ENCODE results near the gene C9orf153. TPM values are rescaled to one million over a fixed set of nuclear protein-coding genes. Genes with fewer than 3 reads are reported as not detected.

Gene C9orf153
- total RNA-seq, 3 donors from 2014 or later: 0.18 to 0.73 TPM; not detected in 1

DNA sequence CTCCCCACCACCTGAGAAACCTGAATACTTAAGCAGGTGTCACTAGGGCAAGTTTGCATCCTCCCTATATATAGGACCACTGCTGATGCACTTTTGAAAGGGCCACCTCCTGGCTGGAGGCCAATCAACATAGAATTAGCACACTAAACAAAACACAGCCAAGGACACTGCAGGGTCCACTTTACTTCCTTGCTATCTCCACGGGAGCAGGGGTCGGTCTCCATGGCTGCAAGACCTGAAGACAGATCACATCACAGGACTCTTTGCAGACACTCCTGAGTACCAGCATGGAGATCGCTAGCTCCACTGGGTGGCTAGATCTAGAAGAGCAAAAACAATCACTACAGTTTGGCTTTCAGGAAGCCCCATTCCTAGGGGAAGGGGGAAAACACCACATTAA lies 72.3 kb downstream of the C9orf153 start:
- Mint-ChIP-seq H3K4me1 (ENCODE audit: low read depth) (no peaks in the 10 kb centered on the region), H3K9me3 (peaks cover 11% of the 10 kb centered on the region), H3K4me3 (no peak overlapping the region), H3K36me3 (ENCODE audit: insufficient read depth) (no peaks in the 10 kb centered on the region), H3K27me3 (ENCODE audit: low read depth) (peaks cover 6% of the 10 kb centered on the region)
- ATAC-seq (no peak), DNase-seq (no peak)

GRCh38 chr9:86186696-86187095 lies 72.8 kb downstream of the C9orf153 start:
- H3K4me1 Mint-ChIP-seq (ENCODE audit: low read depth): no peaks in the 10 kb centered on the region
- no peak for DNase-seq
- no peaks in the 10 kb centered on the region for H3K36me3 Mint-ChIP-seq (ENCODE audit: insufficient read depth)
- no peak overlapping the region for H3K4me3 Mint-ChIP-seq
- ATAC-seq: no peak
- peaks cover 6% of the 10 kb centered on the region for H3K27me3 Mint-ChIP-seq (ENCODE audit: low read depth)
- H3K9me3 Mint-ChIP-seq: peaks cover 11% of the 10 kb centered on the region

DNA sequence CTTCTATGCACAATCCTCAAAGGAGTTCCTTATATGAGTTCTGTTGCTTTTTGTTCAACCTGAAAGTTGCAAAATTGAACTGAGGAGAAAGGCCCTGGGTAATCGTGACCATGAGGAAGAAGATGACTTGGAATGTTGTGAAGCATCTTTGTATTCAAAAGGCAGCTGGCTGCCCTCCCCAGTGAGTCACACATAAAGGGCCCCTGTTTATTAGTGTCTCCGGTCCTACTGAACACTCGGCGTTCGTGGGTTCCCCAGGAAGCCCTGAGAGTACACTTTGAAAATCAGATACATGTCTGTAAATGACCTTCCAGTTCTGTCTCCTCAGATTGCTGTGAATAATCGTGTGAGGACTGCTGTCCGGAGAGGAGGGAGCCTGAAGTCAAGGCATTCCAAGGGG lies 73.6 kb downstream of the C9orf153 start:
- H3K27me3 Mint-ChIP-seq (ENCODE audit: low read depth): peaks cover 6% of the 10 kb centered on the region
- no peak for ATAC-seq

GRCh38 chr9:86184138-86184524 lies 75.3 kb downstream of the C9orf153 start:
- Mint-ChIP-seq H3K4me3 (no peak overlapping the region), H3K9me3 (no peaks in the 10 kb centered on the region), H3K36me3 (ENCODE audit: insufficient read depth) (no peaks in the 10 kb centered on the region), H3K27me3 (ENCODE audit: low read depth) (peaks cover 6% of the 10 kb centered on the region), H3K4me1 (ENCODE audit: low read depth) (no peaks in the 10 kb centered on the region)
- no peak for DNase-seq
- no peak for ATAC-seq

More for the DNA sequence above, 73.6 kb downstream of the C9orf153 start:
- Mint-ChIP-seq H3K36me3 (ENCODE audit: insufficient read depth) (no peaks in the 10 kb centered on the region), H3K4me1 (ENCODE audit: low read depth) (no peaks in the 10 kb centered on the region), H3K9me3 (peaks cover 4% of the 10 kb centered on the region), H3K4me3 (no peak overlapping the region)
- no peak for DNase-seq

GRCh38 chr9:86183229-86184137 lies 76.0 kb downstream of the C9orf153 start:
- peaks cover 6% of the 10 kb centered on the region for H3K27me3 Mint-ChIP-seq (ENCODE audit: low read depth)
- DNase-seq: no peak
- no peak overlapping the region for H3K4me3 Mint-ChIP-seq
- no peaks in the 10 kb centered on the region for H3K36me3 Mint-ChIP-seq (ENCODE audit: insufficient read depth)
- no peaks in the 10 kb centered on the region for H3K4me1 Mint-ChIP-seq (ENCODE audit: low read depth)
- no peaks in the 10 kb centered on the region for H3K9me3 Mint-ChIP-seq
- no peak for ATAC-seq

GRCh38 chr9:86181379-86182315 lies 77.8 kb downstream of the C9orf153 start:
- H3K36me3 Mint-ChIP-seq (ENCODE audit: insufficient read depth): no peaks in the 10 kb centered on the region
- no peaks in the 10 kb centered on the region for H3K4me1 Mint-ChIP-seq (ENCODE audit: low read depth)

GRCh38 chr9:86178503-86178902 lies 81.0 kb downstream of the C9orf153 start:
- ATAC-seq (no peak), DNase-seq (no peak)
- Mint-ChIP-seq H3K4me1 (ENCODE audit: low read depth) (no peaks in the 10 kb centered on the region), H3K9me3 (no peaks in the 10 kb centered on the region), H3K27me3 (ENCODE audit: low read depth) (peaks cover 7% of the 10 kb centered on the region), H3K4me3 (no peak overlapping the region), H3K36me3 (ENCODE audit: insufficient read depth) (no peaks in the 10 kb centered on the region)

More at GRCh38 chr9:86181379-86182315, 77.8 kb downstream of the C9orf153 start:
- Mint-ChIP-seq H3K27me3 (ENCODE audit: low read depth) (peaks cover 6% of the 10 kb centered on the region), H3K4me3 (no peak overlapping the region), H3K9me3 (no peaks in the 10 kb centered on the region)
- DNase-seq (no peak), ATAC-seq (no peak)

DNA sequence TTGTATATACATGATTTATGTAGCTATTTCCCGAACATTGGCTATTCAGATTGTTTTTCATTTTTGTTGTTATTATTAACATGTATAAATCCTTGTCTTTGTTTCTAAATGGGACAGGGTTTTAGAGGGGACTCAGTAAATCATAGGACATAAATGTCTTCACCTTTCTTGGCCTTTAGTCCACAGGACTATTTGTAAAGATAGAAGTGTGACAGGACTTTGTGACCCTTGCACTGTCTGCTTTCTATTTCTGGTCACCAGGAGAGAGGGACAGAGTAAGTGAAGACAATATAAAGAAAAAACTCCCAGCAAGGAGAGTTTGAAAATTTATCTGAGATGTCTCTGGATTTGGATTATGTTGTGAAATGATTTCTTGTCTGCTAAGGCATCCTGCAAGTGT lies 81.5 kb downstream of the C9orf153 start:
- Mint-ChIP-seq H3K27me3 (ENCODE audit: low read depth) (peaks cover 9% of the 10 kb centered on the region), H3K36me3 (ENCODE audit: insufficient read depth) (no peaks in the 10 kb centered on the region), H3K4me1 (ENCODE audit: low read depth) (no peaks in the 10 kb centered on the region), H3K9me3 (no peaks in the 10 kb centered on the region), H3K4me3 (no peak overlapping the region)
- no peak for DNase-seq
- ATAC-seq: no peak

GRCh38 chr9:86176468-86176867 lies 83.0 kb downstream of the C9orf153 start:
- DNase-seq (no peak), ATAC-seq (no peak)
- H3K27me3 Mint-ChIP-seq (ENCODE audit: low read depth): peaks cover 10% of the 10 kb centered on the region
- no peak overlapping the region for H3K4me3 Mint-ChIP-seq
- peaks cover 3% of the 10 kb centered on the region for H3K9me3 Mint-ChIP-seq
- H3K4me1 Mint-ChIP-seq (ENCODE audit: low read depth): no peaks in the 10 kb centered on the region
- no peaks in the 10 kb centered on the region for H3K36me3 Mint-ChIP-seq (ENCODE audit: insufficient read depth)

DNA sequence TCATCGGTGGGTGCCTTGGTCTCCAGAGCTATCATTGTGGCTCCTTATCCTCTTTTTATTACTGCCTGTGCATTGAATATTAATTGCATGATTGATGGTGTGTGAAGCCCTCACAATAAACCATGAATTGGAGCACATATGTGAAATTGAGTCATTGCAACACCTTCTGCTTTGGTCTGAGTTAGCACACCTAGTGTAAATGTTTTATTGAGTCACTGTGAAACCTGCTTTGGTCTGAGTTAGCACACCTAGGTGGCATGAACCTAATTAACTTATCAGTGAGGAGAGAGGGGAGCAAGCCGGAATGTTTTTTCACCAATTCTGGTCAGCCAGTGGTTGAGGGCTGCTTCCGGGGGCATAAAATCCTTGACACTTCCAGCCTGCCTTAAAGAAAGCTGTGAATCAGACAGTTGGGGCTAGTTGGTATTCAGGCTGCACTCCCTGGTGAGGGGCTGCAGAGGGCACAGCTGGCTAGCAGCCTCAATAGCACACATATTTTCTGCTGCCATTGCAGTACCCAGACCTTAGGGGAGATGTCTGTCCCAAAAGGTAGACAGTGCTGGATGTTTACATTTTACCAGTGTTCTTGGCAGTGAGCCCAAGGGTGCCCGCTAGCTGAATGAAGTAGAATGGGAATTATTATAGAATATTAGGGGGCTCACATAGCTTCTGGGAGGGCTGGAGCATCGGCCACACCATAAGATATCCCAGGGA lies 83.6 kb downstream of the C9orf153 start:
- ATAC-seq (no peak), DNase-seq (no peak)
- Mint-ChIP-seq H3K9me3 (peaks cover 4% of the 10 kb centered on the region), H3K27me3 (ENCODE audit: low read depth) (peaks cover 10% of the 10 kb centered on the region), H3K36me3 (ENCODE audit: insufficient read depth) (no peaks in the 10 kb centered on the region), H3K4me3 (no peak overlapping the region), H3K4me1 (ENCODE audit: low read depth) (no peaks in the 10 kb centered on the region)

DNA sequence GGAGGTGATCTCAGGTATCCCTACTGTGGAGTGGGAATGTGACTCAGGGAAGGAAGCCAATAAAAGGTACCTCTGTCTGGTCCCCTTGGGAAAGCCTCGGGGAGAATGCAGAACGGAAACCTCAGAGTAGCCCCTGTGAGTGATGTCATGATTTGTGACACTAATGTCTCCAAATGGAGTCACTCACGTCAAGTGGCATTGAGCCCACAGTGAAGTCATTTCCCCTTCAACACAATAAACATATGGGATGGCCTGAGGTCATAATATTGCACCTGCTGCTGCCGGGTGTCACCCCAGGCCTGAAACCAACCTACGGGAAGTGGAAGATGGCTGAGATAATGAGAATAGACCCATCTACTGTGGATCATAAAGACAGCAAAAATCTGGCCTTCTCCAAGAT lies 84.2 kb downstream of the C9orf153 start:
- H3K27me3 Mint-ChIP-seq (ENCODE audit: low read depth): peaks cover 10% of the 10 kb centered on the region
- peaks cover 4% of the 10 kb centered on the region for H3K9me3 Mint-ChIP-seq
- H3K4me3 Mint-ChIP-seq: no peak overlapping the region
- no peaks in the 10 kb centered on the region for H3K36me3 Mint-ChIP-seq (ENCODE audit: insufficient read depth)
- H3K4me1 Mint-ChIP-seq (ENCODE audit: low read depth): no peaks in the 10 kb centered on the region
- ATAC-seq (no peak), DNase-seq (no peak)

Measured in activated T-cell treated with anti-CD3 and anti-CD28 coated beads, Interleukin-2, amount 50 U/mL, for 4 hours (primary cell).